CD4-positive, alpha-beta T cell (primary cell): ENCODE results near the gene NANOS1. TPM values are rescaled to one million over a fixed set of nuclear protein-coding genes. Genes with fewer than 3 reads are reported as not detected.
A peak's percentile ranks its signal among the peaks of the same experiment; 100 is the strongest.

Experiments used
- ATAC-seq: fragments of 200-7000 bp; cut with Tn5 transposase; one replicate; pipeline ENCODE4 v1.10.0; 2022; ENCODE audit warnings: mild to moderate bottlenecking; ENCODE audit not compliant: poor library complexity
- CTCF ChIA-PET: fragments of 350-600 bp; sonication (Branson Sonifier 250); formaldehyde crosslinking; loops from one replicate; lab custom pipeline; 2021; ENCODE audit warnings: antibody characterized with exemption, inconsistent platforms; lab: Charles Lee
- POLR2A ChIA-PET: fragments of 350-600 bp; sonication (Branson Sonifier 250); formaldehyde crosslinking; loops from one replicate; lab custom pipeline; 2021; ENCODE audit warnings: antibody characterized with exemption, inconsistent platforms; lab: Charles Lee
- DNase-seq, 14 experiments: peaks; one replicate each; pipeline ENCODE4 v3.0.0-alpha.2; 2013 to 2020; ENCODE audit warnings: mixed read lengths in 2 of 14
- H3K27ac ChIP-seq, 2 donors: one replicate each; pipeline versions ENCODE4 v1.5.1 to v1.7.0; 2013; ENCODE audit warnings: low read length in 2 of 2, low read depth in 1 of 2, mild to moderate bottlenecking in 1 of 2
- H3K27me3 ChIP-seq, 2 experiments: 1 replicate in 1 of 2; 2 replicates in 1 of 2; pipeline versions ENCODE4 v1.6.1 to v1.7.0; 2013; ENCODE audit warnings: low read length in 2 of 2, control low read depth in 1 of 2, mild to moderate bottlenecking in 1 of 2, moderate library complexity in 1 of 2; ENCODE audit not compliant: insufficient read depth in 2 of 2, control insufficient read depth in 1 of 2
- H3K36me3 ChIP-seq: one replicate; pipeline ENCODE4 v1.6.1; 2013; ENCODE audit warnings: low read length, control low read depth; ENCODE audit not compliant: insufficient read depth
- H3K4me1 ChIP-seq: one replicate; pipeline ENCODE4 v1.6.1; 2013; ENCODE audit warnings: low read length, control low read depth; ENCODE audit not compliant: insufficient read depth
- H3K4me3 ChIP-seq: one replicate; pipeline ENCODE4 v1.5.1; 2013; ENCODE audit warnings: mild to moderate bottlenecking, low read length, moderate library complexity
- H3K9me3 ChIP-seq, 2 experiments: 1 replicate in 1 of 2; 2 replicates in 1 of 2; pipeline versions ENCODE4 v1.6.1 to v1.7.0; 2013; ENCODE audit warnings: low read length in 2 of 2, mild to moderate bottlenecking in 2 of 2, control low read depth in 1 of 2, moderate library complexity in 1 of 2; ENCODE audit not compliant: control insufficient read depth in 1 of 2, insufficient read depth in 1 of 2
- H3K27ac Mint-ChIP-seq: one replicate; pipeline ENCODE4 v1.8.0; 2020; ENCODE audit warnings: mixed read lengths
- H3K27me3 Mint-ChIP-seq: one replicate; pipeline ENCODE4 v1.8.0; 2021; ENCODE audit warnings: mixed read lengths
- H3K36me3 Mint-ChIP-seq: one replicate; pipeline ENCODE4 v1.8.0; 2021; ENCODE audit warnings: low read depth, mixed read lengths
- H3K4me1 Mint-ChIP-seq: one replicate; pipeline ENCODE4 v1.8.0; 2021; ENCODE audit warnings: low read depth, mixed read lengths
- H3K4me3 Mint-ChIP-seq: one replicate; pipeline ENCODE4 v1.8.0; 2020; ENCODE audit warnings: mild to moderate bottlenecking, mixed read lengths
- H3K9me3 Mint-ChIP-seq: one replicate; pipeline ENCODE4 v1.8.0; 2020; ENCODE audit warnings: mixed read lengths
- CTCF ChIP-seq: fragments of 200-600 bp; IDR thresholded peaks from one replicate; pipeline ENCODE4 v1.8.0; 2022; ENCODE audit warnings: antibody characterized with exemption, mild to moderate bottlenecking
- intact Hi-C, 2 experiments: fragments of 100-400 bp; cut with DNase I in 1 of 2; cut with micrococcal nuclease in 1 of 2; formaldehyde crosslinking; loops; one replicate each; pipeline versions ENCODE4 v1.15.1 to v1.9.0; 2023 to 2025; cut with DNase I, micrococcal nuclease
- total RNA-seq, 174 experiments: library from RNA in 2 of 174; stranded (reverse) in 2 of 174; gene quantifications; one replicate each; pipeline ENCODE4 v1.2.3 and lab custom pipeline; 2021 to 2026

The NANOS1 gene
- total RNA-seq, 2 experiments from 2014 or later = 0.08 to 0.14 TPM

GRCh38 chr10:119028900-119029612, 458 bp upstream of the NANOS1 start:
- no peaks in the 10 kb centered on the region for H3K27me3 ChIP-seq
- POLR2A ChIA-PET = interaction anchor here (0.8 kb wide), 1 partner anchor 66 kb away, joined by 3 read pairs; no protein-coding TSS in a partner anchor
- peaks cover 18% of the 10 kb centered on the region for H3K36me3 Mint-ChIP-seq
- H3K4me3 ChIP-seq = peak overlapping the region; percentile 55
- intact Hi-C loops = loop anchor here in 1 of 2 experiments (5.0 kb wide), 1 partner anchor 277 kb away; the partner anchor contains the start of gene CACUL1
- no peak for TF ChIP-seq CTCF
- H3K4me3 Mint-ChIP-seq = peak overlapping the region; percentile 87
- no peak overlapping the region for H3K27ac Mint-ChIP-seq
- H3K4me1 Mint-ChIP-seq = peaks cover 20% of the 10 kb centered on the region
- peak; percentile 83 for ATAC-seq
- peaks cover 13% of the 10 kb centered on the region for H3K4me1 ChIP-seq
- H3K9me3 Mint-ChIP-seq = no peaks in the 10 kb centered on the region
- peak; percentile 56 to 91 (median 76) for DNase-seq
- H3K36me3 ChIP-seq = peaks cover 13% of the 10 kb centered on the region
- CTCF ChIA-PET = interaction anchor here (0.6 kb wide), 1 partner anchor 541 kb away, joined by 3 read pairs; no protein-coding TSS in a partner anchor
- no peaks in the 10 kb centered on the region for H3K9me3 ChIP-seq
- no peaks in the 10 kb centered on the region for H3K27me3 Mint-ChIP-seq
- H3K27ac ChIP-seq = no peak overlapping the region

GRCh38 chr10:119030421-119031250, 1.1 kb downstream of the NANOS1 start:
- H3K27me3 ChIP-seq = no peaks in the 10 kb centered on the region
- peak overlapping the region; percentile 21 for H3K4me3 ChIP-seq
- H3K36me3 Mint-ChIP-seq = peaks cover 26% of the 10 kb centered on the region

More at GRCh38 chr10:119030421-119031250, 1.1 kb downstream of the NANOS1 start:
- H3K27ac ChIP-seq = no peak overlapping the region
- H3K27me3 Mint-ChIP-seq = no peaks in the 10 kb centered on the region
- ATAC-seq = peak; percentile 50
- no peaks in the 10 kb centered on the region for H3K9me3 Mint-ChIP-seq
- peaks cover 22% of the 10 kb centered on the region for H3K36me3 ChIP-seq
- TF ChIP-seq CTCF = no peak
- POLR2A ChIA-PET = interaction anchor here (0.6 to 1.3 kb wide), 3 partner anchors 49 to 372 kb away, joined by 3 to 5 read pairs (median 4); partner anchors contain the start of genes DENND10 and EIF3A
- peak overlapping the region; percentile 86 for H3K4me3 Mint-ChIP-seq
- peaks cover 23% of the 10 kb centered on the region for H3K4me1 Mint-ChIP-seq
- DNase-seq = peak; percentile 14 to 80 (median 44)
- no peaks in the 10 kb centered on the region for H3K9me3 ChIP-seq
- intact Hi-C loops = loop anchor here (2.0 to 5.0 kb wide), 3 partner anchors 37 to 463 kb away; no protein-coding TSS in a partner anchor
- H3K27ac Mint-ChIP-seq = no peak overlapping the region
- peaks cover 13% of the 10 kb centered on the region for H3K4me1 ChIP-seq
- CTCF ChIA-PET = interaction anchor here (1.6 kb wide), 2 partner anchors 73 to 720 kb away, joined by 3 to 5 read pairs; partner anchors contain the start of gene DENND10
